Measurements from ENCODE around the gene HOMER3.

HOMER3 gene

GRCh38 chr19:18948976-18949356 lies 7.9 kb upstream of the HOMER3 start:
- DNase-seq (ENCODE audit: low read depth in 1 of 2, low spot score in 1 of 2): no peak
- Histone ChIP-seq H3K27ac (replicated peaks) (no peak overlapping the region), H3K4me3 (replicated peaks; ENCODE audit: insufficient read depth, low read length) (no peak overlapping the region), H3K27me3 (ENCODE audit: insufficient read depth, poor library complexity, severe bottlenecking) (no peaks in the 10 kb centered on the region)
- TF ChIP-seq GABPA (IDR thresholded peaks at IDR 0.05; ENCODE audit: low read depth) (no peak), SPI1 (IDR thresholded peaks at IDR 0.05; ENCODE audit: borderline replicate concordance, low read depth) (no peak), CTCF (IDR thresholded peaks at IDR 0.05; ENCODE audit: insufficient read depth, low read length) (no peak), POLR2AphosphoS5 (IDR thresholded peaks at IDR 0.05; ENCODE audit: low read depth) (no peak), REST (IDR thresholded peaks at IDR 0.05; ENCODE audit: insufficient replicate concordance, low read depth) (no peak)

- TF ChIP-seq POLR2AphosphoS5 (IDR thresholded peaks at IDR 0.05; ENCODE audit: low read depth) (no peak), GABPA (IDR thresholded peaks at IDR 0.05; ENCODE audit: low read depth) (no peak), REST (IDR thresholded peaks at IDR 0.05; ENCODE audit: insufficient replicate concordance, low read depth) (no peak), SPI1 (IDR thresholded peaks at IDR 0.05; ENCODE audit: borderline replicate concordance, low read depth) (no peak), CTCF (IDR thresholded peaks at IDR 0.05; ENCODE audit: insufficient read depth, low read length) (no peak)
- H3K27ac ChIP-seq (replicated peaks): no peak overlapping the region
- no peaks in the 10 kb centered on the region for H3K27me3 ChIP-seq (ENCODE audit: insufficient read depth, poor library complexity, severe bottlenecking)
- no peak overlapping the region for H3K4me3 ChIP-seq (replicated peaks; ENCODE audit: insufficient read depth, low read length)
- DNase-seq (ENCODE audit: low read depth in 1 of 2, low spot score in 1 of 2): no peak
Observed at GRCh38 chr19:18948075-18948975, 7.3 kb upstream of the HOMER3 start.

GRCh38 chr19:18946918-18947317 lies 5.9 kb upstream of the HOMER3 start:
- TF ChIP-seq REST (IDR thresholded peaks at IDR 0.05; ENCODE audit: insufficient replicate concordance, low read depth): no peak
- TF ChIP-seq POLR2AphosphoS5 (IDR thresholded peaks at IDR 0.05; ENCODE audit: low read depth): no peak
- TF ChIP-seq CTCF (IDR thresholded peaks at IDR 0.05; ENCODE audit: insufficient read depth, low read length): no peak
- TF ChIP-seq SPI1 (IDR thresholded peaks at IDR 0.05; ENCODE audit: borderline replicate concordance, low read depth): no peak
- TF ChIP-seq GABPA (IDR thresholded peaks at IDR 0.05; ENCODE audit: low read depth): no peak
- Histone ChIP-seq H3K27ac (replicated peaks) (no peak overlapping the region), H3K27me3 (ENCODE audit: insufficient read depth, poor library complexity, severe bottlenecking) (no peaks in the 10 kb centered on the region), H3K4me3 (replicated peaks; ENCODE audit: insufficient read depth, low read length) (no peak overlapping the region)
- DNase-seq (ENCODE audit: low read depth in 1 of 2, low spot score in 1 of 2): no peak
